ENCODE measurements around the gene CEBPG.

Gene CEBPG

GRCh38 chr19:33426621-33427361 is 53.3 kb downstream of the CEBPG start:
- no peak for DNase-seq

- no peak for DNase-seq
Observed at GRCh38 chr19:33427801-33428626, 54.5 kb downstream of the CEBPG start.

GRCh38 chr19:33428627-33429125 is 55.2 kb downstream of the CEBPG start:
- no peak for DNase-seq

- no peak for DNase-seq
Observed at GRCh38 chr19:33429891-33430673, 56.6 kb downstream of the CEBPG start.

GRCh38 chr19:33430674-33431277 is 57.3 kb downstream of the CEBPG start:
- DNase-seq: peak; percentile 71 to 77

- DNase-seq: no peak
Observed at GRCh38 chr19:33432015-33432414, 58.5 kb downstream of the CEBPG start.
